ENCODE data around the gene MCTP1.
"Not testable (repeated sequence)": the region's sequence is repeated elsewhere in the genome, so short reads cannot be mapped to it uniquely, and the experiment has no call there.

Gene MCTP1

GRCh38 chr5:94855543-94855942, 429.4 kb downstream of the MCTP1 start:
- DNase-seq, result no peak

- no peak for DNase-seq
Measured at GRCh38 chr5:94853120-94853519, 431.8 kb downstream of the MCTP1 start.

- no peak for DNase-seq
Measured at GRCh38 chr5:94850960-94851359, 433.9 kb downstream of the MCTP1 start.

- DNase-seq, result no peak
Measured at GRCh38 chr5:94849821-94850736, 434.8 kb downstream of the MCTP1 start.

GRCh38 chr5:94849324-94849723, 435.6 kb downstream of the MCTP1 start:
- no peak for DNase-seq

DNA sequence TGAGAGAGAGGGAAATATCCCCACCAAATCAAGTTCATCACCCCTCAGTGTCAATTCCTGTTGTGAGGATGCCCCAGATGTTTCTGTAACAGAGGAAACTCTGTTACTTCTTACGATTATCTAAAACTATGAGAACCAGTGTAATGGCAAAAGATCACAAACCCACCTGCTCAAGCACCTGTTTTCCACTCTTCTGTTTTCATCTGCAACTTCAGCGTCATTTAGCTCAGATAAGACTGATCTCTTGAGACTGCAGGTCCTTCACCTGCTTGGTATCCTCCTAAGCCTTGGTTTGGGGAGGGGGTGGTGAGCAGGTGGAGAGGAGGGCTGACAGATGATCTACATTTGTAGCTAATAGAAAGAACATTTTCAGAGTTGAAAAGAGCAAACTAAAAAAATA, 437.2 kb downstream of the MCTP1 start:
- no peak for DNase-seq

DNA sequence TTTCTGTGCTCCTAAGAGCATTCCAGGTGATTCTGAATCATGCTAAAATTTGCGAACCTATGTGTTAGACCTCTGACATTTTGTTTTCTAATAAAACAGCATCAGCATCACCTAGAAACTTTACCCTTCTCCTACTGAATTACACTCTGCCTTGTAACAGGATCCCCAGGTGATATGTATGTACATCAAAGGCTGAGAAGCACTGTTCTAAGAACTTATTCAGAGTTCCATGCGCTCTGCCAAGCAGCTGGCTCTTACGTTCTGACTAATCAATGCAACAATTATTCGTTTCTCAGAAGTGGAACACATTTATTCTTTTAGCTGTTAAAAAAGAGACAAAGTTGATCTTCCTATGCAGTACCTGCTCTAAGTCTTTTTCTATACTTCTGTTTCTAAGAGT, 437.9 kb downstream of the MCTP1 start:
- DNase-seq, result no peak

DNA sequence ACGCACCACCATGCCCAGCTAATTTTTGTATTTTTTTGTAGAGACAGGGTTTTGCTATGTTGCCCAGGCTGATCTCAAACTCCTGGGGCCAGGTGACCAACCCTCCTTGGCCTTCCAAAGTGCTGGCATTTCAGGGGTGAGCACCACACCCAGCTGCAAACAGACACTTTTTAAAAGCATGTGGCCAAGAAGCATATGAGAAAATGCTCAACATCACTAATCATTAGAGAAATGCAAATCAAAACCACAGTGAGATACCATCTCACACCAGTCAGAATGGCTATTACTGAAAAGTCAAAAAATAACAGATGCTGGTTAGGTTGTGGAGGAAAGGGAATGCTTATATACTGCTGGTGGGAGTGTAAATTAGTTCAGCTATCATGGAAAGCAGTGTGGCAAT, 439.2 kb downstream of the MCTP1 start:
- DNase-seq, result not testable (repeated sequence)

- DNase-seq, result no peak
Measured at GRCh38 chr5:94841598-94842322, 443.1 kb downstream of the MCTP1 start.

DNA sequence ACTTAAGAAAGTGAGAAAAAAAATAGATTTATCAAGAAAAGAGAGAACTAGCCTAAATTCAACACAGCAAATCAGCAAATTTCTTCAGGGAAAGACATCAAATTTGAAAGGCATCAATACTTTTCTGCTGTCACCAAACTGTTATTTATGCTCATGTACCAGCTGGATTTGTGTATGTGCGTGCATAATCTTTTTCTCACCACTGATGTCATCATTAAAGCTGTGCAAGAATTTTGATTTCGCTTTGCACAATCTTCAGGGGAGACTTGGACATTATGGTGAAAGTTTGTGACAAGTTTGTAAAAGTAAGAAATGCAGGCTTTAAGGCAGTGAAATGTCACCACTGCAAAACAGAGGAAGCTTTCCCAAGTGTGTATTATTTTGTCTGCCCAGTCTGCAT, 451.0 kb downstream of the MCTP1 start:
- DNase-seq, result no peak

GRCh38 chr5:94832685-94833084, 452.2 kb downstream of the MCTP1 start:
- no peak for DNase-seq

DNA sequence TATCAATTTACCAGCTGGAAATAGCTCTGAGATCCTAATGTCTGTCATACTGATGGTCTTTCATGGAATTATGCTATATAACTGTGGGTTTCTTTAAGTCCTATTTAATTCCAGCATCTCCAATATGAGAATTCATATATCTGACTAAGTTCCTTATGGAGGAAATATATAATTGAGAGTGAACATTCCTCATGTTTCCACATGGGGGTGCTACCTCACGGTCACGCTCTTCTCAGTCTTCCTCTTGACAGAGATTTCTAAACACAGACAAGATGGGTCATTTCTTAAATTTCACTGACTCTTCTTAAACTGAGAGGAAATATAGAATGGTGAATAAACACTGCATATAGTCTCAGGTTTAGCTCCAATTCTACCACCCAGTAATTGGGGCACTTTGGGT, 454.4 kb downstream of the MCTP1 start:
- no peak for DNase-seq

GRCh38 chr5:94828222-94828621, 456.7 kb downstream of the MCTP1 start:
- DNase-seq, result not testable (repeated sequence)

DNA sequence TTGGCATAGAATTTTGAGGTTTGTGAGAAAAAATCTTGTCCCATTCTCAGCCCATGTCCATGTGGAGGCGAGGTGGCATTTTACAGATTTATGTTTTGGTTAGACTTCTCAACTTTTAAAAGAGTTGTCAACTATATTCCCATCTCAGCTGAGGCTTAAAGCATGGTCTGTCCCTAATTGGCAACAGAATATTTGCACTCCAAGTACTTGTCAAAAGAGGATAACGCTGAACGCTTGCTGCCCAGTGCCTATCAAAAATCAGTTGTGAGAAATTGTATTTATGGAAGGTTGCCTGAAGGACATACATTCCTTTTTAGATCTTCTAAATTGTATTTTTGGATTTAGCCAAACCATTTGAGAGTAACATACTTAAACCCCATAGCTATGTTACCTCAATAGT, 464.4 kb downstream of the MCTP1 start:
- no peak for DNase-seq

GRCh38 chr5:94818904-94819303, 466.0 kb downstream of the MCTP1 start:
- no peak for DNase-seq

- DNase-seq, result no peak
Measured at GRCh38 chr5:94815313-94816039, 469.4 kb downstream of the MCTP1 start.

GRCh38 chr5:94812232-94812631, 472.7 kb downstream of the MCTP1 start:
- no peak for DNase-seq

DNA sequence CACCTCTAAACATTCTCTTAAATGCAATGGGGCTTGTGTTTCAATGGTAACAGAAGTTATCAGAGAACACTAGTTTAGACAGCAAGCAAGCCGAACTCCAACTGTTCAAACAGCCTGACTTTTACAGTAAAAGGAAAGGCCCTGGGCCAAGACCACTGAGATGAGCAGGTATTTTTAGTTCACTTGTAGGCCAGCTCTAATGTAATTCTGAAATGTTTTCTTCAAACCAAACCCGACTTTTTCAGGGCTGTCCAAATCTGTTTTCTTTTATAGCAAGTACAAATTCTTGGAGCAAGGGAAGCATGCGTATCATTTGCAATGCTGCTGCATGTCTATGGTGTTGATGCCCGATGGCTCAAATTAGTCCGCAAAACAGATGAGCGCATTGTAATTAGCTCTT, 473.6 kb downstream of the MCTP1 start:
- no peak for DNase-seq

DNA sequence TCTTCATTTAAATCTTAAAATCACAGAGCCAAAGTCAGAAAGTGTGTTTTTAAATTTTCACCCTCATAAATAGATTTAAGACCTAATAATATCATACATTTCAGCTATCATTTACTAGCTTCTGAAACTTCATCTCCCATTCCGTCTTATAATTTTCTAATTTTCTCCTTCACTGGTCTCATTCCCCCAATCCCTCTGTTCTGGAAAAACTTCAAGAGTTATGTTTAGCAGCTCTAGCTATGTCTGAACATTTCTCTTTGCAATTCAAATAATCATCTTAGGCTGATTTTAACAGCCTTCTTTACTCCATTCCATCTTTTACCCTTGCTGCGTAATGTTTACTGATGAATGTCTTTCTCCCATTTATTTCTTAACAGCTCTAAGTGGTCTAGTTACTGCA, 474.0 kb downstream of the MCTP1 start:
- DNase-seq, result no peak

- DNase-seq, result no peak
Measured at GRCh38 chr5:94810281-94810680, 474.6 kb downstream of the MCTP1 start.

DNA sequence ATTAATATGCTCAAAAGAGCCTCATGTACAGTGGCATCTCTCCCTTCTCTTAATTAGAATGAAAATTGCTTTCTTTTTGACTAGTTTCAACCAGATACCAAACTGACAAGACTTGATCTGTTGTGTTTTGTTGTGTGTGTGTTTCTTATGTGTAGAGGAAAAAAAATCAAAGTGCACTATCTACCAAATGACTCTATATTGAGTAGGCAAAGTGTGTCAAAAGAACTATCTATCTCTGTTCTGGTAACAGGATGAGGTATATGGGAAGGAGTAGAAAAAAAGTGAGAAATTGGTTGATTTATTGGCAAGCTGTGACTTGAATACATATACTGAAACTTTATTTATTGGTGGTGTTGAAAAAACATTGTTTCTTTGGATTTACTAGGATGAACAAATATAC, 476.4 kb downstream of the MCTP1 start:
- no peak for DNase-seq

DNA sequence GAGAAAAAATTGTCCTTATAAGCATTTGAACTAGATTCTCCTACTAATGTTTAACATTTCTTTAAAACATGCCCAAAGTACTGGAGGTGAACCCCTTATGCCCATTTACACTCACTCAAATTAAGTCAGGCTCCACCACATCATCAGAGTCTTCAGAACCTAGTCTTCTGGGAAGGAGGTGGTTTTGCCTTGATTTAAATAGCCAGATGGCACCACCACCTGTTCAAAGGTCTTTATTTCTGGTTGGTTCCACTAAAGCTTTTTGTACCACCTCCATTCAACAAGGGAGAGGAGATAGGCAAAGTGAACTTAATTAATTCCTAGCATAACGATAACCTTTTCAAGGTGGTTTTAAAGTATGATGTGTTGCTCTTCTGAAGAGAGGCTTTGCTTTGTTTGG, 476.9 kb downstream of the MCTP1 start:
- DNase-seq, result no peak

- no peak for DNase-seq
Measured at GRCh38 chr5:94802450-94802849, 482.4 kb downstream of the MCTP1 start.

- no peak for DNase-seq
Measured at GRCh38 chr5:94796586-94796985, 488.3 kb downstream of the MCTP1 start.

All from stimulated activated CD4-positive, alpha-beta T cell treated with anti-CD3 and anti-CD28 coated beads, Interleukin-4, amount 100 ng/mL, for 1 hour (primary cell).